Hepatocyte (in vitro differentiated cells): ENCODE measurements around the gene COX15. TPM values are rescaled to one million over a fixed set of nuclear protein-coding genes. Genes with fewer than 3 reads are reported as not detected.

Experiments
- DNase-seq: peaks from one replicate; pipeline ENCODE4 v3.0.0-alpha.2; 2016; ENCODE audit warnings: low spot score
- H2AFZ ChIP-seq: fragments of 200-600 bp; sonication (generic); 2 replicates; pipeline ENCODE4 v1.6.0; 2016; ENCODE audit warnings: antibody characterized with exemption, mild to moderate bottlenecking
- H3K27ac ChIP-seq: fragments of 200-600 bp; sonication (generic); 2 replicates; pipeline ENCODE4 v1.5.1; 2016; ENCODE audit warnings: mild to moderate bottlenecking
- H3K27me3 ChIP-seq: fragments of 200-600 bp; sonication (generic); 2 replicates; pipeline ENCODE4 v1.6.1; 2016
- H3K36me3 ChIP-seq: fragments of 200-600 bp; sonication (generic); replicated peaks from 2 replicates; pipeline ENCODE4 v1.5.1; 2016; ENCODE audit warnings: low read depth; ENCODE audit not compliant: insufficient read depth
- H3K4me1 ChIP-seq: fragments of 200-600 bp; sonication (generic); 2 replicates; pipeline ENCODE4 v1.5.1; 2016; ENCODE audit warnings: mild to moderate bottlenecking, moderate library complexity; ENCODE audit not compliant: insufficient read depth
- H3K4me2 ChIP-seq: fragments of 200-600 bp; sonication (generic); 2 replicates; pipeline ENCODE4 v1.6.0; 2016
- H3K4me3 ChIP-seq: fragments of 200-600 bp; sonication (generic); 2 replicates; pipeline ENCODE4 v1.5.1; 2016; ENCODE audit warnings: mild to moderate bottlenecking
- H3K79me2 ChIP-seq: fragments of 200-600 bp; sonication (generic); 2 replicates; pipeline ENCODE4 v1.6.0; 2017; ENCODE audit warnings: mild to moderate bottlenecking
- H3K9me2 ChIP-seq: fragments of 200-600 bp; sonication (generic); replicated peaks from 2 replicates; pipeline ENCODE4 v1.6.0; 2017; ENCODE audit warnings: mild to moderate bottlenecking; ENCODE audit not compliant: insufficient read depth
- H3K9me3 ChIP-seq: fragments of 200-600 bp; sonication (generic); 2 replicates; pipeline ENCODE4 v1.5.1; 2016; ENCODE audit warnings: low read depth, mild to moderate bottlenecking
- H4K20me1 ChIP-seq: fragments of 200-600 bp; sonication (generic); 2 replicates; pipeline ENCODE4 v1.6.0; 2016; ENCODE audit warnings: mild to moderate bottlenecking; ENCODE audit not compliant: insufficient read depth, poor library complexity, severe bottlenecking
- EZH2 ChIP-seq: fragments of 200-600 bp; sonication (generic); IDR thresholded peaks from 2 replicates; pipeline ENCODE4 v1.6.1; 2016; ENCODE audit warnings: antibody characterized with exemption, mild to moderate bottlenecking, borderline replicate concordance
- EZH2phosphoT487 ChIP-seq: fragments of 200-600 bp; sonication (generic); IDR thresholded peaks from one replicate; pipeline ENCODE4 v1.6.1; 2018; ENCODE audit warnings: antibody characterized with exemption, mild to moderate bottlenecking, low read depth, moderate library complexity; ENCODE audit not compliant: unreplicated experiment, severe bottlenecking
- WGBS: methylation state at CpG from one replicate; pipeline ENCODE4 v1.1.6; 2016; ENCODE audit warnings: low lambda C conversion rate; ENCODE audit errors: missing lambda C conversion rate; 5-methylcytosine and 5-hydroxymethylcytosine counted together
- polyA plus RNA-seq: library from polyadenylated mRNA; unstranded; fragments of >200 nt; fragmentation: Nextera tagmentation; extraction: Ambion mirVana; gene quantifications from 2 replicates; pipeline ENCODE4 v1.2.1, GENCODE V29; 2016
- total RNA-seq: library from RNA; depleted of rRNA; stranded (reverse); fragments of >200 nt; gene quantifications from 2 replicates; pipeline ENCODE4 v1.2.3, GENCODE V29; 2014
- TF ChIP-seq, protein P1 (sequence below): fragments of 200-600 bp; sonication (generic); IDR thresholded peaks from 2 replicates; pipeline ENCODE4 v1.5.1; 2016; ENCODE audit warnings: antibody characterized with exemption, mild to moderate bottlenecking; ENCODE audit not compliant: poor library complexity

The COX15 gene
- total and polyA plus RNA-seq, 2 experiments from 2014 or later, result 28.5 to 42.0 TPM

DNA sequence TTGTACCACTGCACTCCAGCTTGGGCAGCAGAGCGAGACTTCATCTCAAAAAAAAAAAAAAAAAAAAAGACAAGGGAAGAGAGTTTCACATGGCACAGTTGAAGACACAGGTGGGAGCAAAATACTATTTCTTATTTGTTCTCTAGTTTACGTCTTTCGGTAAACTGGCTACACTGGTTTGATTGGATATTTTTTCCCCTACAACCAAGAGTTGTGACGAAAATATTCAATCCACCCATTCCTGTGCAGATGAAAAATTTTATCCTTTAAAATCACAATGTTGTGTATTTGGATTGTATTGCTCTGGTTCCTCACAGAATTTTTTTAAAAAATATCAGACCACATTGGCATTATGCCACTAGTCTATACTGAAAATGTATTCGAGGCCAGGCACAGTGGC is 36.0 kb upstream of the COX15 start:
- Histone ChIP-seq H3K27me3 (no peaks in the 10 kb centered on the region), H3K36me3 (no peaks in the 10 kb centered on the region), H3K4me2 (no peak overlapping the region), H2AFZ (no peak overlapping the region), H3K79me2 (no peaks in the 10 kb centered on the region), H3K27ac (no peak overlapping the region), H3K9me2 (no peaks in the 10 kb centered on the region), H3K9me3 (no peaks in the 10 kb centered on the region), H3K4me3 (no peak overlapping the region), H3K4me1 (peaks cover 13% of the 10 kb centered on the region), H4K20me1 (no peaks in the 10 kb centered on the region)
- 73% methylated on average over 5 of the region's 5 CpGs for WGBS
- TF ChIP-seq, protein P1, sequence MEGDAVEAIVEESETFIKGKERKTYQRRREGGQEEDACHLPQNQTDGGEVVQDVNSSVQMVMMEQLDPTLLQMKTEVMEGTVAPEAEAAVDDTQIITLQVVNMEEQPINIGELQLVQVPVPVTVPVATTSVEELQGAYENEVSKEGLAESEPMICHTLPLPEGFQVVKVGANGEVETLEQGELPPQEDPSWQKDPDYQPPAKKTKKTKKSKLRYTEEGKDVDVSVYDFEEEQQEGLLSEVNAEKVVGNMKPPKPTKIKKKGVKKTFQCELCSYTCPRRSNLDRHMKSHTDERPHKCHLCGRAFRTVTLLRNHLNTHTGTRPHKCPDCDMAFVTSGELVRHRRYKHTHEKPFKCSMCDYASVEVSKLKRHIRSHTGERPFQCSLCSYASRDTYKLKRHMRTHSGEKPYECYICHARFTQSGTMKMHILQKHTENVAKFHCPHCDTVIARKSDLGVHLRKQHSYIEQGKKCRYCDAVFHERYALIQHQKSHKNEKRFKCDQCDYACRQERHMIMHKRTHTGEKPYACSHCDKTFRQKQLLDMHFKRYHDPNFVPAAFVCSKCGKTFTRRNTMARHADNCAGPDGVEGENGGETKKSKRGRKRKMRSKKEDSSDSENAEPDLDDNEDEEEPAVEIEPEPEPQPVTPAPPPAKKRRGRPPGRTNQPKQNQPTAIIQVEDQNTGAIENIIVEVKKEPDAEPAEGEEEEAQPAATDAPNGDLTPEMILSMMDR, result no peak
- TF ChIP-seq EZH2 (no peak), EZH2phosphoT487 (no peak)
- DNase-seq, result no peak

DNA sequence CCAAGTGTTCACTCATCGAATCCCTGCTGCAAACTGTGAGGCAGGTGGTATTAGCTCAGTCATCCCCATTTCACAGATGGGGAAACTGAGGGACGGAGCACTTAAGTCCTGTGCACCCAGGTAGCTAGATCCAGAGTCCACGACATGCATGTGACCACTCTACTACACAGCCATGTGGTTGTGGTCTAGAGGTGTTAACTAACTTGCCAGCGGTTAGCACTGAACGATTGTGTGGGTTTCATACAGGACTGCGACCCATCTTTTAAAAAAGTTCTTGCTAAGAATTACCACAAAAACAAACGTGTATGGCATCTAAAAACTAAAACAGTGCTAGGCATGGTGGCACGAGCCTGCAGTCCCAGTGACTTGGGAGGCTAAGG is 34.4 kb upstream of the COX15 start:
- no peaks in the 10 kb centered on the region for H3K36me3 ChIP-seq
- H3K27me3 ChIP-seq, result no peaks in the 10 kb centered on the region
- no peaks in the 10 kb centered on the region for H4K20me1 ChIP-seq
- no peak overlapping the region for H3K4me3 ChIP-seq
- WGBS, result 78% methylated on average over 8 of the region's 8 CpGs
- TF ChIP-seq, protein P1, result no peak
- TF ChIP-seq EZH2 (no peak), EZH2phosphoT487 (no peak)
- H3K4me2 ChIP-seq, result no peak overlapping the region
- H2AFZ ChIP-seq, result no peak overlapping the region
- no peaks in the 10 kb centered on the region for H3K9me2 ChIP-seq
- no peaks in the 10 kb centered on the region for H3K79me2 ChIP-seq
- H3K9me3 ChIP-seq, result no peaks in the 10 kb centered on the region
- no peak for DNase-seq
- H3K4me1 ChIP-seq, result peaks cover 13% of the 10 kb centered on the region
- no peak overlapping the region for H3K27ac ChIP-seq

DNA sequence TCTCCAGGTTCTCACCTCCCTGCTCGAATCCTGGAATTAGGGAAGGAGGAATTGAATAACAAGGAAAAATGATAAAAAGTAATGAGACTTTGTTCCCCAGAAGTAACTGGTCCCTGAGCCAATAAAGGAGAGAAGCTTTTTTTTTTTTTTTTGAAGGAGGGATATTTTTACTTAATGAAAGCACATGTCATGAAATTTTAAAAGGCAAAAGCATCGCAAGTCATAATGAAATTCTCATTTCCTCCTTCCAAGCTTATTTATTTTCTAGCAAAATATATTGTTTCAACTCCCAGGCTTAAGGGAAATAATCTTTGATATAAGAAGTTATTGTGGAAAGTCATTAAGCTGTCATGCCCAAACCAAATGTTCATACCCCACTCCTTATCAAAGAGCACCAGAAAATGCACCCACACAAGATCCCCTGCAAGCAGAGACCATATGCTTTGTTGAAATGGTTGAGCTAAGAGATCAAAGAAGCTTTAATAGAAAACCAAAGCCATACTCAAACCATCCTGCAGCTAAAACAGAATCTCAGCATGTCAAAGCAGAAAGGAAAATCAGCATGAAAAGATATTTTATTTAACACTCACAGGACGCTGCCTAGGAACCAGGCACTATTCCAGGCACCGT is 33.9 kb upstream of the COX15 start:
- DNase-seq, result no peak
- no peak overlapping the region for H3K27ac ChIP-seq
- WGBS, result 69% methylated on average over 4 of the region's 4 CpGs
- H4K20me1 ChIP-seq, result no peaks in the 10 kb centered on the region
- H3K4me3 ChIP-seq, result no peak overlapping the region
- H3K27me3 ChIP-seq, result no peaks in the 10 kb centered on the region
- TF ChIP-seq, protein P1, result no peak
- TF ChIP-seq EZH2 (no peak), EZH2phosphoT487 (no peak)
- H3K4me1 ChIP-seq, result peaks cover 8% of the 10 kb centered on the region
- no peak overlapping the region for H3K4me2 ChIP-seq
- H3K9me3 ChIP-seq, result no peaks in the 10 kb centered on the region
- H3K36me3 ChIP-seq, result no peaks in the 10 kb centered on the region
- no peak overlapping the region for H2AFZ ChIP-seq
- H3K79me2 ChIP-seq, result no peaks in the 10 kb centered on the region
- H3K9me2 ChIP-seq, result no peaks in the 10 kb centered on the region

DNA sequence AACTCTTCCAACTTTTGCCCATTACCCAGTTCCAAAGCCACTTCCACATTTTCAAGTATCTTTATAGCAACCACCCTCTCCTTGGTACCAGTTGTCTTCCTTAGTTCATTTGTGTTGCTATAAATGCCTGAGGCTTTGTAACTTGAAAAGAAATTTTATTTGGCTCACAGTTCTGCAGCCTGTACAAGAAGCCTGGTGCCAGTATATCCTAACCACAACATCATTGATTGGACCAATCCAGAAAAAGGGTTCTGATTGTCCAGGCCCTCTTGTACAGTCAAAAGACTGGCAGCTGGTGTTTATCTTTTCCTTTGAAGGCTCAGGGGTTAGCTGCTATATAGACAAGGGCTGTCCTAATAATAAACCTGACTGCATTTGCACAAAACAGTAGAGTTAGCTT is 29.4 kb upstream of the COX15 start:
- Histone ChIP-seq H3K27ac (no peak overlapping the region), H3K79me2 (no peaks in the 10 kb centered on the region), H3K4me3 (no peak overlapping the region), H4K20me1 (no peaks in the 10 kb centered on the region), H3K27me3 (no peaks in the 10 kb centered on the region), H3K9me2 (no peaks in the 10 kb centered on the region), H3K4me1 (no peaks in the 10 kb centered on the region), H2AFZ (no peak overlapping the region), H3K9me3 (no peaks in the 10 kb centered on the region), H3K4me2 (no peak overlapping the region), H3K36me3 (no peaks in the 10 kb centered on the region)
- DNase-seq, result no peak
- no peak for TF ChIP-seq EZH2phosphoT487
- TF ChIP-seq, protein P1, result no peak
- no peak for TF ChIP-seq EZH2
